ENCODE data around the gene PRKCZ. TPM values are rescaled to one million over a fixed set of nuclear protein-coding genes. Genes with fewer than 3 reads are reported as not detected.

PRKCZ gene
- total and polyA plus RNA-seq, 2 experiments from 2014 or later: 26.2 to 36.9 TPM

DNA sequence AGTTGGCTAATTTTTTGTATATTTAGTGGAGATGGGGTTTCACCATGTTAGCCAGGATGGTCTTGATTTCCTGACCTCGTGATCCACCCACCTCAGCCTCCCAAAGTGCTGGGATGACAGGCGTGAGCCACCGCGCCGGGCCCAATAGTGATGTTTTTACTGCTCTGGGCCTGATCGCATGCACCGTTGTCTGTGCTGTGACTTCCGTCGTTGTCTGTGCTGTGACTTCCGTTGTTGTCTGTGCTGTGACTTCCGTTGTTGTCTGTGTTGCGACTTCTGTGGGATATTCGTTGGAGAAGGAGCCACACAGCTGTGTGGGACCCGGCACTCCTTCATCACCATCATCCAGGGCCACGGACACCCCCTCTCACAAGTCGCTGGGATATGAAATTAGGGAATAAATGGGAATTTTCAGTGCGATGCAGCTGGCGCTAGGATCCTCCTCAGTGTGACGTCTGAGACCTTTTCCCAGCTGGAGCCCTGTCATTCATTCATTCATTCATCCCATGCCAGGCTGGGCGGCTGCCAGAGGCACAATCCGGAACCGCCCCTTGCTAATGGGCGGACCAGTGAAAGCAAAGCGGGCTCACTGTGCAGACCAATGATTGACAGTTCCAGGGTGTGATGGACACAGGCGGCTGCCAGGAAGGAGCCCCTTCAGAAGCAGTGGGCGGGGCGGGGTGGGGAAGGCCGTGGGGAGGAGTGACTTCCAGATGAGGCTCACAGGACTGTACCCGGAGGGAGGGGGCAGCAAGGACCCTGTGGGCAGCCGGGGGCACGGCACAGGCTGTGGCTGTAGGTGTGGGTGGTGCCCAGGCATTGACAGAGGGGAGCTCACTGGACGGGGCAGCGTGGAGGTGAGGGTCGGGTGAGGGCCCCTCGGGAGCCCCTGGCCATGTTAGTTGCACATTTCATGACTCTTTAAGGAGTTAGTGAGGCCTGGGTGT lies 48.9 kb downstream of the PRKCZ start:
- Histone ChIP-seq H3K9me2 (ENCODE audit: insufficient read depth) (no peaks in the 10 kb centered on the region), H3K4me3 (no peak overlapping the region), H2AFZ (no peak overlapping the region), H3F3A (replicated peaks; ENCODE audit: low read depth) (no peaks in the 10 kb centered on the region), H3K4me1 (ENCODE audit: insufficient read depth) (no peaks in the 10 kb centered on the region), H3K27ac (ENCODE audit: low read depth) (no peak overlapping the region), H3K79me2 (replicated peaks; ENCODE audit: insufficient read depth) (peaks cover 9% of the 10 kb centered on the region; the same call in 1 of the 2 replicates), H4K20me1 (replicated peaks; ENCODE audit: insufficient read depth) (peaks cover 2% of the 10 kb centered on the region; the same call in 1 of the 2 replicates), H3K36me3 (ENCODE audit: insufficient read depth) (no peaks in the 10 kb centered on the region), H3K27me3 (ENCODE audit: insufficient read depth) (no peaks in the 10 kb centered on the region), H3K4me2 (no peak overlapping the region)
- Mint-ChIP-seq H3K27ac (no peak overlapping the region), H3K27me3 (ENCODE audit: insufficient read depth, low read depth, poor library complexity) (peaks cover 7% of the 10 kb centered on the region), H3K4me3 (no peak overlapping the region), H3K9me3 (peaks cover 12% of the 10 kb centered on the region), H3K36me3 (ENCODE audit: low read depth) (peaks cover 29% of the 10 kb centered on the region), H3K4me1 (peaks cover 9% of the 10 kb centered on the region)
- no peak for DNase-seq (ENCODE audit: low spot score)
- ATAC-seq: no peak
- TF ChIP-seq, protein P1, sequence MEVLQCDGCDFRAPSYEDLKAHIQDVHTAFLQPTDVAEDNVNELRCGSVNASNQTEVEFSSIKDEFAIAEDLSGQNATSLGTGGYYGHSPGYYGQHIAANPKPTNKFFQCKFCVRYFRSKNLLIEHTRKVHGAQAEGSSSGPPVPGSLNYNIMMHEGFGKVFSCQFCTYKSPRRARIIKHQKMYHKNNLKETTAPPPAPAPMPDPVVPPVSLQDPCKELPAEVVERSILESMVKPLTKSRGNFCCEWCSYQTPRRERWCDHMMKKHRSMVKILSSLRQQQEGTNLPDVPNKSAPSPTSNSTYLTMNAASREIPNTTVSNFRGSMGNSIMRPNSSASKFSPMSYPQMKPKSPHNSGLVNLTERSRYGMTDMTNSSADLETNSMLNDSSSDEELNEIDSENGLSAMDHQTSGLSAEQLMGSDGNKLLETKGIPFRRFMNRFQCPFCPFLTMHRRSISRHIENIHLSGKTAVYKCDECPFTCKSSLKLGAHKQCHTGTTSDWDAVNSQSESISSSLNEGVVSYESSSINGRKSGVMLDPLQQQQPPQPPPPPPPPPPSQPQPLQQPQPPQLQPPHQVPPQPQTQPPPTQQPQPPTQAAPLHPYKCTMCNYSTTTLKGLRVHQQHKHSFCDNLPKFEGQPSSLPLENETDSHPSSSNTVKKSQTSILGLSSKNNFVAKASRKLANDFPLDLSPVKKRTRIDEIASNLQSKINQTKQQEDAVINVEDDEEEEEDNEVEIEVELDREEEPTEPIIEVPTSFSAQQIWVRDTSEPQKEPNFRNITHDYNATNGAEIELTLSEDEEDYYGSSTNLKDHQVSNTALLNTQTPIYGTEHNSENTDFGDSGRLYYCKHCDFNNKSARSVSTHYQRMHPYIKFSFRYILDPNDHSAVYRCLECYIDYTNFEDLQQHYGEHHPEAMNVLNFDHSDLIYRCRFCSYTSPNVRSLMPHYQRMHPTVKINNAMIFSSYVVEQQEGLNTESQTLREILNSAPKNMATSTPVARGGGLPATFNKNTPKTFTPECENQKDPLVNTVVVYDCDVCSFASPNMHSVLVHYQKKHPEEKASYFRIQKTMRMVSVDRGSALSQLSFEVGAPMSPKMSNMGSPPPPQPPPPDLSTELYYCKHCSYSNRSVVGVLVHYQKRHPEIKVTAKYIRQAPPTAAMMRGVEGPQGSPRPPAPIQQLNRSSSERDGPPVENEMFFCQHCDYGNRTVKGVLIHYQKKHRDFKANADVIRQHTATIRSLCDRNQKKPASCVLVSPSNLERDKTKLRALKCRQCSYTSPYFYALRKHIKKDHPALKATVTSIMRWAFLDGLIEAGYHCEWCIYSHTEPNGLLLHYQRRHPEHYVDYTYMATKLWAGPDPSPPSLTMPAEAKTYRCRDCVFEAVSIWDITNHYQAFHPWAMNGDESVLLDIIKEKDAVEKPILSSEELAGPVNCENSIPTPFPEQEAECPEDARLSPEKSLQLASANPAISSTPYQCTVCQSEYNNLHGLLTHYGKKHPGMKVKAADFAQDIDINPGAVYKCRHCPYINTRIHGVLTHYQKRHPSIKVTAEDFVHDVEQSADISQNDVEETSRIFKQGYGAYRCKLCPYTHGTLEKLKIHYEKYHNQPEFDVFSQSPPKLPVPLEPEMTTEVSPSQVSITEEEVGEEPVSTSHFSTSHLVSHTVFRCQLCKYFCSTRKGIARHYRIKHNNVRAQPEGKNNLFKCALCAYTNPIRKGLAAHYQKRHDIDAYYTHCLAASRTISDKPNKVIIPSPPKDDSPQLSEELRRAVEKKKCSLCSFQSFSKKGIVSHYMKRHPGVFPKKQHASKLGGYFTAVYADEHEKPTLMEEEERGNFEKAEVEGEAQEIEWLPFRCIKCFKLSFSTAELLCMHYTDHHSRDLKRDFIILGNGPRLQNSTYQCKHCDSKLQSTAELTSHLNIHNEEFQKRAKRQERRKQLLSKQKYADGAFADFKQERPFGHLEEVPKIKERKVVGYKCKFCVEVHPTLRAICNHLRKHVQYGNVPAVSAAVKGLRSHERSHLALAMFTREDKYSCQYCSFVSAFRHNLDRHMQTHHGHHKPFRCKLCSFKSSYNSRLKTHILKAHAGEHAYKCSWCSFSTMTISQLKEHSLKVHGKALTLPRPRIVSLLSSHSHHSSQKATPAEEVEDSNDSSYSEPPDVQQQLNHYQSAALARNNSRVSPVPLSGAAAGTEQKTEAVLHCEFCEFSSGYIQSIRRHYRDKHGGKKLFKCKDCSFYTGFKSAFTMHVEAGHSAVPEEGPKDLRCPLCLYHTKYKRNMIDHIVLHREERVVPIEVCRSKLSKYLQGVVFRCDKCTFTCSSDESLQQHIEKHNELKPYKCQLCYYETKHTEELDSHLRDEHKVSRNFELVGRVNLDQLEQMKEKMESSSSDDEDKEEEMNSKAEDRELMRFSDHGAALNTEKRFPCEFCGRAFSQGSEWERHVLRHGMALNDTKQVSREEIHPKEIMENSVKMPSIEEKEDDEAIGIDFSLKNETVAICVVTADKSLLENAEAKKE (CRISPR knock-in tag; IDR thresholded peaks at IDR 0.05): no peak
- TF ChIP-seq POLR2AphosphoS5 (IDR thresholded peaks at IDR 0.05; ENCODE audit: low read depth): no peak
- no peak for TF ChIP-seq EZH2 (IDR thresholded peaks at IDR 0.05; ENCODE audit: low read depth, unreplicated experiment)
- TF ChIP-seq NANOG (IDR thresholded peaks at IDR 0.05; ENCODE audit: borderline replicate concordance): no peak
- TF ChIP-seq EZH2phosphoT487 (IDR thresholded peaks at IDR 0.05; ENCODE audit: unreplicated experiment): no peak
- no peak for TF ChIP-seq ZNF114 (CRISPR knock-in tag; IDR thresholded peaks at IDR 0.05)
- TF ChIP-seq, protein P2, sequence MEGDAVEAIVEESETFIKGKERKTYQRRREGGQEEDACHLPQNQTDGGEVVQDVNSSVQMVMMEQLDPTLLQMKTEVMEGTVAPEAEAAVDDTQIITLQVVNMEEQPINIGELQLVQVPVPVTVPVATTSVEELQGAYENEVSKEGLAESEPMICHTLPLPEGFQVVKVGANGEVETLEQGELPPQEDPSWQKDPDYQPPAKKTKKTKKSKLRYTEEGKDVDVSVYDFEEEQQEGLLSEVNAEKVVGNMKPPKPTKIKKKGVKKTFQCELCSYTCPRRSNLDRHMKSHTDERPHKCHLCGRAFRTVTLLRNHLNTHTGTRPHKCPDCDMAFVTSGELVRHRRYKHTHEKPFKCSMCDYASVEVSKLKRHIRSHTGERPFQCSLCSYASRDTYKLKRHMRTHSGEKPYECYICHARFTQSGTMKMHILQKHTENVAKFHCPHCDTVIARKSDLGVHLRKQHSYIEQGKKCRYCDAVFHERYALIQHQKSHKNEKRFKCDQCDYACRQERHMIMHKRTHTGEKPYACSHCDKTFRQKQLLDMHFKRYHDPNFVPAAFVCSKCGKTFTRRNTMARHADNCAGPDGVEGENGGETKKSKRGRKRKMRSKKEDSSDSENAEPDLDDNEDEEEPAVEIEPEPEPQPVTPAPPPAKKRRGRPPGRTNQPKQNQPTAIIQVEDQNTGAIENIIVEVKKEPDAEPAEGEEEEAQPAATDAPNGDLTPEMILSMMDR (conservative IDR thresholded peaks at IDR 0.05; ENCODE audit: low read depth in 2 of 2): no peak
- no peak for TF ChIP-seq CREB1 (CRISPR knock-in tag; IDR thresholded peaks at IDR 0.05; ENCODE audit: low read depth)
- TF ChIP-seq ZNF331 (CRISPR knock-in tag; IDR thresholded peaks at IDR 0.05; ENCODE audit: low read depth): no peak
- TF ChIP-seq, protein P3, sequence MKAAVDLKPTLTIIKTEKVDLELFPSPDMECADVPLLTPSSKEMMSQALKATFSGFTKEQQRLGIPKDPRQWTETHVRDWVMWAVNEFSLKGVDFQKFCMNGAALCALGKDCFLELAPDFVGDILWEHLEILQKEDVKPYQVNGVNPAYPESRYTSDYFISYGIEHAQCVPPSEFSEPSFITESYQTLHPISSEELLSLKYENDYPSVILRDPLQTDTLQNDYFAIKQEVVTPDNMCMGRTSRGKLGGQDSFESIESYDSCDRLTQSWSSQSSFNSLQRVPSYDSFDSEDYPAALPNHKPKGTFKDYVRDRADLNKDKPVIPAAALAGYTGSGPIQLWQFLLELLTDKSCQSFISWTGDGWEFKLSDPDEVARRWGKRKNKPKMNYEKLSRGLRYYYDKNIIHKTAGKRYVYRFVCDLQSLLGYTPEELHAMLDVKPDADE (IDR thresholded peaks at IDR 0.05): no peak
- TF ChIP-seq STAT1 (IDR thresholded peaks at IDR 0.05; ENCODE audit: unreplicated experiment): no peak
- TF ChIP-seq JUNB (IDR thresholded peaks at IDR 0.05; ENCODE audit: unreplicated experiment): no peak
- TF ChIP-seq, protein P4, sequence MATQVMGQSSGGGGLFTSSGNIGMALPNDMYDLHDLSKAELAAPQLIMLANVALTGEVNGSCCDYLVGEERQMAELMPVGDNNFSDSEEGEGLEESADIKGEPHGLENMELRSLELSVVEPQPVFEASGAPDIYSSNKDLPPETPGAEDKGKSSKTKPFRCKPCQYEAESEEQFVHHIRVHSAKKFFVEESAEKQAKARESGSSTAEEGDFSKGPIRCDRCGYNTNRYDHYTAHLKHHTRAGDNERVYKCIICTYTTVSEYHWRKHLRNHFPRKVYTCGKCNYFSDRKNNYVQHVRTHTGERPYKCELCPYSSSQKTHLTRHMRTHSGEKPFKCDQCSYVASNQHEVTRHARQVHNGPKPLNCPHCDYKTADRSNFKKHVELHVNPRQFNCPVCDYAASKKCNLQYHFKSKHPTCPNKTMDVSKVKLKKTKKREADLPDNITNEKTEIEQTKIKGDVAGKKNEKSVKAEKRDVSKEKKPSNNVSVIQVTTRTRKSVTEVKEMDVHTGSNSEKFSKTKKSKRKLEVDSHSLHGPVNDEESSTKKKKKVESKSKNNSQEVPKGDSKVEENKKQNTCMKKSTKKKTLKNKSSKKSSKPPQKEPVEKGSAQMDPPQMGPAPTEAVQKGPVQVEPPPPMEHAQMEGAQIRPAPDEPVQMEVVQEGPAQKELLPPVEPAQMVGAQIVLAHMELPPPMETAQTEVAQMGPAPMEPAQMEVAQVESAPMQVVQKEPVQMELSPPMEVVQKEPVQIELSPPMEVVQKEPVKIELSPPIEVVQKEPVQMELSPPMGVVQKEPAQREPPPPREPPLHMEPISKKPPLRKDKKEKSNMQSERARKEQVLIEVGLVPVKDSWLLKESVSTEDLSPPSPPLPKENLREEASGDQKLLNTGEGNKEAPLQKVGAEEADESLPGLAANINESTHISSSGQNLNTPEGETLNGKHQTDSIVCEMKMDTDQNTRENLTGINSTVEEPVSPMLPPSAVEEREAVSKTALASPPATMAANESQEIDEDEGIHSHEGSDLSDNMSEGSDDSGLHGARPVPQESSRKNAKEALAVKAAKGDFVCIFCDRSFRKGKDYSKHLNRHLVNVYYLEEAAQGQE (IDR thresholded peaks at IDR 0.05; ENCODE audit: unreplicated experiment): no peak
